Progenitor cell of endocrine pancreas (in vitro differentiated cells): Measurements from ENCODE around the gene DEPDC1B. TPM values are rescaled to one million over a fixed set of nuclear protein-coding genes. Genes with fewer than 3 reads are reported as not detected.
"Not testable (repeated sequence)": the region's sequence is repeated elsewhere in the genome, so short reads cannot be mapped to it uniquely, and the experiment has no call there.

Experiments used
- DNase-seq: peaks from one replicate; pipeline ENCODE4 v3.0.0; 2021; ENCODE audit warnings: low spot score; ENCODE audit not compliant: unreplicated experiment
- H3K27ac Mint-ChIP-seq: 2 replicates; pipeline ENCODE4 v1.8.0; 2021; ENCODE audit warnings: mild to moderate bottlenecking, moderate library complexity, mixed read lengths
- H3K27me3 Mint-ChIP-seq: 2 replicates; pipeline ENCODE4 v1.8.0; 2021; ENCODE audit warnings: mixed read lengths
- H3K36me3 Mint-ChIP-seq: 2 replicates; pipeline ENCODE4 v1.8.0; 2022; ENCODE audit warnings: mixed read lengths; ENCODE audit not compliant: insufficient read depth
- H3K4me1 Mint-ChIP-seq: 2 replicates; pipeline ENCODE4 v1.8.0; 2021; ENCODE audit warnings: low read depth, mixed read lengths
- H3K4me3 Mint-ChIP-seq: 2 replicates; pipeline ENCODE4 v1.8.0; 2021; ENCODE audit warnings: low read depth, mild to moderate bottlenecking, moderate library complexity, mixed read lengths
- H3K9me3 Mint-ChIP-seq: 2 replicates; pipeline ENCODE4 v1.8.0; 2021; ENCODE audit warnings: low read depth, mixed read lengths
- total RNA-seq: library from RNA; stranded (reverse); gene quantifications from 2 replicates; pipeline ENCODE4 v1.2.1, GENCODE V29; 2021
- TF ChIP-seq, protein P1 (sequence below): fragments of 200-600 bp; sonication (generic); IDR thresholded peaks from one replicate; pipeline ENCODE4 v1.5.0; 2021; ENCODE audit warnings: antibody characterized with exemption, mild to moderate bottlenecking; ENCODE audit not compliant: unreplicated experiment

Gene DEPDC1B
- total RNA-seq, 1 donor from 2014 or later: 37.0 TPM

DNA sequence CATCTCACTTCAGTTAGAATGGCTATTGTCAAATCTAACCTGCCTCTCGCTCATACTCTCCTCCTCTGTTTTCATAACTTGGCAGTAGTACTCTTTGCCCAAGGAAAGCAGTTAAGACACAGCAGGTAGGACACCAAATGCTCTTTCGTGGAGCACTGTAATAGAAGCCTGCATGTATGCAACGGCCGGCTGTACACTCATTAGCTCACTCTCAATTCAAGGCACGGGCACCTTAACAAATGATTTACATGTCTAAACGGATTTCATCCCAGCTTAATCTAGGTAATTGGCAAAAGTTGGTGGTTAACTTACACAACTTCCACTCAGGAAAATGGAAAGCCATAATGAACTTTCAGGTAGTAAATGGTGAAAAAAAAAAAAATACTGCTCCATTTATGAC lies 14.9 kb downstream of the DEPDC1B start:
- Mint-ChIP-seq H3K4me3 (no peak overlapping the region), H3K36me3 (peaks cover 22% of the 10 kb centered on the region)
- no peak for DNase-seq

DNA sequence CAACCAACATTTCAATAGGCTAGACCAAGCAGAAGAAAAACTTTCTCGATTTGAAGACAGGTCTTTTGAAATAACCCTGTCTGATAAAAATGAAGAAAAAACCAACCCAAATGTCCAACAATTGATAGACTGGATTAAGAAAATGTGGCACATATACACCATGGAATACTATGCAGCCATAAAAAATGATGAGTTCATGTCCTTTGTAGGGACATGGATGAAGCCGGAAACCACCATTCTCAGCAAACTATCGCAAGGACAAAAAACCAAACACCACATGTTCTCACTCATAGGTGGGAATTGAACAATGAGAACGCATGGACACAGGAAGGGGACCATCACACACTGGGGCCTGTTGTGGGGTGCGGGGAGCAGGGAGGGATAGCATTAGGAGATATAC lies 18.0 kb downstream of the DEPDC1B start:
- not testable (repeated sequence) for H3K4me3 Mint-ChIP-seq, H3K27ac Mint-ChIP-seq, H3K9me3 Mint-ChIP-seq, H3K27me3 Mint-ChIP-seq, DNase-seq
- peaks cover 22% of the 10 kb centered on the region for H3K36me3 Mint-ChIP-seq
- H3K4me1 Mint-ChIP-seq: peaks cover 19% of the 10 kb centered on the region

More for the DNA sequence above, 14.9 kb downstream of the DEPDC1B start:
- TF ChIP-seq, protein P1, sequence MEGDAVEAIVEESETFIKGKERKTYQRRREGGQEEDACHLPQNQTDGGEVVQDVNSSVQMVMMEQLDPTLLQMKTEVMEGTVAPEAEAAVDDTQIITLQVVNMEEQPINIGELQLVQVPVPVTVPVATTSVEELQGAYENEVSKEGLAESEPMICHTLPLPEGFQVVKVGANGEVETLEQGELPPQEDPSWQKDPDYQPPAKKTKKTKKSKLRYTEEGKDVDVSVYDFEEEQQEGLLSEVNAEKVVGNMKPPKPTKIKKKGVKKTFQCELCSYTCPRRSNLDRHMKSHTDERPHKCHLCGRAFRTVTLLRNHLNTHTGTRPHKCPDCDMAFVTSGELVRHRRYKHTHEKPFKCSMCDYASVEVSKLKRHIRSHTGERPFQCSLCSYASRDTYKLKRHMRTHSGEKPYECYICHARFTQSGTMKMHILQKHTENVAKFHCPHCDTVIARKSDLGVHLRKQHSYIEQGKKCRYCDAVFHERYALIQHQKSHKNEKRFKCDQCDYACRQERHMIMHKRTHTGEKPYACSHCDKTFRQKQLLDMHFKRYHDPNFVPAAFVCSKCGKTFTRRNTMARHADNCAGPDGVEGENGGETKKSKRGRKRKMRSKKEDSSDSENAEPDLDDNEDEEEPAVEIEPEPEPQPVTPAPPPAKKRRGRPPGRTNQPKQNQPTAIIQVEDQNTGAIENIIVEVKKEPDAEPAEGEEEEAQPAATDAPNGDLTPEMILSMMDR: no peak
- Mint-ChIP-seq H3K4me1 (peaks cover 11% of the 10 kb centered on the region), H3K27me3 (no peaks in the 10 kb centered on the region), H3K27ac (no peak overlapping the region), H3K9me3 (no peaks in the 10 kb centered on the region)

DNA sequence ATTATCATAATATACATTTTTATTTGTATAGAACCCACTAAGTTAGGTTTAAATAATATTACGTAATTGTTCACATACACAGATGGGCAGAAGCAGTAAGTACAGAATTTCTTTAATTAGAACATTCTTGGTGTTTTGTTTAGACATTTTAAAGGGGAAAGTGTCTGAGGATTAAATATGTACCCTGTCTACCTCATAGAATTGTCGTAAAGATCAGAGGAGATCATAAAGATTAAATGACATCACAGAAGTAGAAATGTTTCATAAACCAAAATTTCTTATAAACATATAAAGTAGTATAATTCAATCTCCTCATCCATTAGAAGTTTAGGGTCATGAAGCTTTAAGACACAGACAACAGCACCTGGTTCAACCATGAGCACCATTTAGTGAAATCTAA lies 20.1 kb downstream of the DEPDC1B start:
- H3K36me3 Mint-ChIP-seq: peaks cover 13% of the 10 kb centered on the region
- no peak overlapping the region for H3K27ac Mint-ChIP-seq
- H3K4me1 Mint-ChIP-seq: peaks cover 23% of the 10 kb centered on the region
- no peak for DNase-seq
- H3K27me3 Mint-ChIP-seq: no peaks in the 10 kb centered on the region
- TF ChIP-seq, protein P1: no peak
- no peaks in the 10 kb centered on the region for H3K9me3 Mint-ChIP-seq
- no peak overlapping the region for H3K4me3 Mint-ChIP-seq

DNA sequence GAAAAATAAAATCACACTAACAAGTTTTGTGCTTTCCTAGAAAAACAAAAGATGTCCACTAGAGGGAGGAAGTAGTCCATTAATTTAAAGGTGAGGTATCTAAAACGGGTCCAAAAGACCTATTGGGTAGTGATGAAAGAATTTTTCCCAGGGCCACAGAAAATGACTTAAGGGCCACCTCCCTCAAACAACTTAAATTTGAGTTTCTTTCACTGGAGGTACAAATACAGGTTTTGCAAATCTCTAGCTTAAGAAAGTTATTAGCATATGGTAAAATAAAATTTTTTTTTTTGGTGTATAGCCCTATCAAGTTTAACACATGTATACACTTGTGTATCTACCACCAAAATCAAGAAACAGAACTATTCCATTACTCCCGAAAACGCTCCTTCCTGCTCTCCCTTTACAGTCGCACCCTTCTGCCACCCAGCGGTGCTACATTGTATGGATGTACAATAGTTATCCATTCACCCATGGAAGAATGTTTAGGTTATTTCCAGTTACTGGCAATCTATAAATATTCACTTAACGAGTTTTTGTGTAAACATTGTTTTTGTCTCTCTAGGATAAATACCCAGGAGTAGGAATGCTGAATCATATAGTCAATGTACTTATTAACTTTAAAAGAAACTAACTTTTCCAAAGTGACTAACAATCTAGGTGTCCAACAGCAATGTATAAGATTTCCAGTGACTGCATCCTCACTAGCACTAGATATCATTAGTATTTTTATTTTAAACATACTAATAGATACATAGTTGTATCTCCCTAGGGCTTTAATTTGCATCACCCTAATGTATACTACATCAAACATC lies 21.9 kb downstream of the DEPDC1B start:
- no peak overlapping the region for H3K4me3 Mint-ChIP-seq
- no peaks in the 10 kb centered on the region for H3K9me3 Mint-ChIP-seq
- no peak overlapping the region for H3K27ac Mint-ChIP-seq
- peaks cover 40% of the 10 kb centered on the region for H3K4me1 Mint-ChIP-seq
- TF ChIP-seq, protein P1: peak; percentile 67
- DNase-seq: no peak
- peaks cover 7% of the 10 kb centered on the region for H3K36me3 Mint-ChIP-seq
- H3K27me3 Mint-ChIP-seq: no peaks in the 10 kb centered on the region

DNA sequence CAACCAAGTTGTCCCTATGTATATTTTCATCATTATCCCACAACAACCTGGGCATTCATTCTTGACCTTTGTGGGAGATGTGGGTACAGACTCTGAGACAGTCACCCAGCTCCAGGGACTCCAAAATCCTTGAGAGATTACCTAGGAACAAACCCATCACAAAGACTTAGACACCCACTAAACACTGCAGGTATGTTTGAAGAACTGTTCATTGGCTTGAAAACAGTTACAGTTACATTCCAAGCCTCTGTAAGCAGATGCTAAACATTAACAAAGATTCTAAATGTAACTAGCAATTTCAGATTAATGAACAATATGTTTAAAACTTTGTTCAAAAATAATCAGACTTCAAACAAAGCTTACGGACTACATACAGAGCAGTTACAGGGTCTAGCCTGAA lies 24.7 kb downstream of the DEPDC1B start:
- Mint-ChIP-seq H3K27ac (no peak overlapping the region), H3K27me3 (no peaks in the 10 kb centered on the region), H3K36me3 (no peaks in the 10 kb centered on the region), H3K4me1 (peaks cover 64% of the 10 kb centered on the region), H3K4me3 (no peak overlapping the region), H3K9me3 (peaks cover 3% of the 10 kb centered on the region)
- TF ChIP-seq, protein P1: no peak
- DNase-seq: no peak
